ENCODE data around the gene RUNX2.

- TF ChIP-seq RXRA (IDR thresholded peaks at IDR 0.05; ENCODE audit: insufficient read depth, low read depth, low read length): no peak
- TF ChIP-seq, protein P1, sequence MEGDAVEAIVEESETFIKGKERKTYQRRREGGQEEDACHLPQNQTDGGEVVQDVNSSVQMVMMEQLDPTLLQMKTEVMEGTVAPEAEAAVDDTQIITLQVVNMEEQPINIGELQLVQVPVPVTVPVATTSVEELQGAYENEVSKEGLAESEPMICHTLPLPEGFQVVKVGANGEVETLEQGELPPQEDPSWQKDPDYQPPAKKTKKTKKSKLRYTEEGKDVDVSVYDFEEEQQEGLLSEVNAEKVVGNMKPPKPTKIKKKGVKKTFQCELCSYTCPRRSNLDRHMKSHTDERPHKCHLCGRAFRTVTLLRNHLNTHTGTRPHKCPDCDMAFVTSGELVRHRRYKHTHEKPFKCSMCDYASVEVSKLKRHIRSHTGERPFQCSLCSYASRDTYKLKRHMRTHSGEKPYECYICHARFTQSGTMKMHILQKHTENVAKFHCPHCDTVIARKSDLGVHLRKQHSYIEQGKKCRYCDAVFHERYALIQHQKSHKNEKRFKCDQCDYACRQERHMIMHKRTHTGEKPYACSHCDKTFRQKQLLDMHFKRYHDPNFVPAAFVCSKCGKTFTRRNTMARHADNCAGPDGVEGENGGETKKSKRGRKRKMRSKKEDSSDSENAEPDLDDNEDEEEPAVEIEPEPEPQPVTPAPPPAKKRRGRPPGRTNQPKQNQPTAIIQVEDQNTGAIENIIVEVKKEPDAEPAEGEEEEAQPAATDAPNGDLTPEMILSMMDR (IDR thresholded peaks at IDR 0.05; ENCODE audit: control extremely low read depth in 1 of 3, insufficient read depth in 1 of 3, low read depth in 1 of 3, low read length in 3 of 3): no peak
- TF ChIP-seq EP300 (IDR thresholded peaks at IDR 0.05; ENCODE audit: borderline replicate concordance in 1 of 2, low read depth in 2 of 2, low read length in 2 of 2): no peak
- no peak for TF ChIP-seq POLR2AphosphoS5 (IDR thresholded peaks at IDR 0.05; ENCODE audit: low read depth, low read length)
- no peak for TF ChIP-seq SIRT6 (IDR thresholded peaks at IDR 0.05; ENCODE audit: low read length)
- no peak for TF ChIP-seq ASH2L (IDR thresholded peaks at IDR 0.05; ENCODE audit: low read length)
- no peak for TF ChIP-seq NANOG (IDR thresholded peaks at IDR 0.05; ENCODE audit: insufficient read depth, low read depth, low read length, poor library complexity, severe bottlenecking)
- no peak for TF ChIP-seq CHD1 (IDR thresholded peaks at IDR 0.05; ENCODE audit: low read depth, low read length)
- no peak for TF ChIP-seq SP1 (IDR thresholded peaks at IDR 0.05; ENCODE audit: low read depth, low read length)
- no peak for TF ChIP-seq CHD2 (IDR thresholded peaks at IDR 0.05; ENCODE audit: low read length)
- TF ChIP-seq EZH2 (IDR thresholded peaks at IDR 0.05; ENCODE audit: low read depth, low read length, severe bottlenecking): no peak
Measured at GRCh38 chr6:45678285-45678607, 350.1 kb downstream of the RUNX2 start.

All from H1 (cell line).